CD4-positive, alpha-beta T cell treated with Interferon alpha-2 for 1 hour (primary cell): ENCODE results near the gene TSPAN2.

Source experiments
- DNase-seq, 2 donors: peaks; one replicate each; pipeline ENCODE4 v3.0.0-alpha.2; 2020 to 2022

The TSPAN2 gene

DNA sequence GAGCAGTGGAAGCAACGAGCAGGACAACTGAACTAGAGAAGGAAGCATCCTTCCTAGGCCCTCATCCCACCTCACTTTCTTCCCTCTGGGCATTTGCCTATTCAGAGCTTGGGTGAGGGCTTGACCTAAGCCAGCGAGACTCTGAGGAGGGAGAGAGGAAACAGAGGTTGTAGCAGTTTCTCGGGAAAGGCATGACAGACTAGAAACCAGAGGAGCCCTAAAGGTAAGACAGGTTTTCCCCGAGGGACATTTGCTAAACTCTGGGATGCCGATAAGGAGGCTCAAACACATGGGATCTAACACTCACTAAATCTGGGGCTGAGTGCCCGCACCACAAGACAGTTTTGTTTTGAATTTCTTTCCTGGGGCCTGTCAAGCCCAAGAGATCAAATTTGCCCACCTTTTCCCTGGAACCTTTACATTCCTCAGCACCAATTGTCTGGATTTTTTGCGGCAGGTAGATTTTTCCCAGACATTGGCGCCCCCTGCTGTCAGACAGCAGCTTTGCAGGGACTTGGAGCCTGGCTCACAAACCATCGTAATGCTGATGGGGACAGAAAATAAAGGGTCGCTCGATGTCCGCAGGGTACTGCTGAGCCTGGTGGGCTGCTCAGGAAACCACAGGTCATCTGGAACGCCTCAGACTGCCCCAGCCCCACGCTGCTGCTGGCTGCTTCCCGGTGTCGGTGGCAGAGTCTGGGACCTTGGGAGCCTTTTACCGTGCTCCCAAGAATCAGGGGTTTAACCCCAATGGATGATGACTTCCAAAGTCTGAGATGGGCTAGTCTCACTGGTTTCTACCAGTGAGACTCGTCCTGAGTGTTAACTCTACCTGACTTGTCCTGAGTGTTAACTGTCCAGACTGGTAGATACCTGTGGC, 23.4 kb upstream of the TSPAN2 start:
- peak; percentile 37 to 64 for DNase-seq

DNA sequence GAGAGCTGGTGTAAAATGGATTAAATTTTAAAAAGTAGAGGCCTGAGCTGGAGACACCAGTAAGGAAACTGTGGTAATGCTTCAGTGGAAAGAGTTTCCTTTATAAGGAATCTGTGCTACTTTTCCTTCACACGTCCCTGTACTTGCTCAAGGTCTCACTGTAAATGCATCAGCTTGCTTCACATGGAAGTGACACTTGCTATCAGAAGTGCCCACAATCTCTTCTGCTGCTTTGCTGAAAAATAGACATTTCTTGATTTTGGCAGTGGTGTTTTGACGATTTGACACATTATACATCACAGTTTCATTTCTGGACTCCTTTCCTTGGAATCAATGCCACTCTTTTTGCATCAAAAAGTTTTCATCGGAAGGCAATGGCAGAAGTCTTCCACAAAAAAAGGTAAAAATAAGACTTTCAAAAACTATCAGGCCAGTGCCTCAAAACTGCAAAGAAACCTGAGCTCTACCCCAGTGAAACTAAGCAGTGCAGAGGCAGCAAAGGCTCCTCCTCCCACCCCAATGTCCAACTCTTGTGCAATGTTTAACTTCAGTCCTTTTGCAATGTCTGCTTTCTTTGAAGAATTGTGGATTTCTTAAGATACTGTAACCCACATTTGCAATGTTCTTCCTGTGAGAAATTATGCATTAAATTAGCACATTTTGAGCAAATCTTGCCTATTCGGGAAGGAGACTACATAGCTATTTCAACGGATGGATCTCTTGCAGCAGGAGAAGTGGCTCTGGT, 18.4 kb upstream of the TSPAN2 start:
- no peak for DNase-seq

DNA sequence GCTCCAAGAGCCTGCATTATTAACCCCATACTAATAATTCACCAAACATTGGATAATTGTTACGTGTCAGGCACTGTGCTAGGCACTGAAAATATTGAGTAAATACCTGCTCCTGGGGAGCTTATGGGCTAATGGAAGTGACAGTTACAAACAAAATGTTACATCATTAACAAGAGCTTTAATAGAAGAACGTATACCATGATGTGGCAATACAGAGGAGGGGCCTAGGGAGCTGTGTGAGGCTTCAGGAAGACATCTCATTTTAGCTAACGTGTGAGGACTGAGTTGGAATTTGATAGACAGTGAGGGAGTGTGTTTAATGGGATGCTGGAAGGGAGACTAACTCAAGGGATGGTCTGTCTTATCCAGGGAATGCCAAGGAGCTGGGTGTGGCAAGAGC, 16.5 kb upstream of the TSPAN2 start:
- DNase-seq, result no peak

DNA sequence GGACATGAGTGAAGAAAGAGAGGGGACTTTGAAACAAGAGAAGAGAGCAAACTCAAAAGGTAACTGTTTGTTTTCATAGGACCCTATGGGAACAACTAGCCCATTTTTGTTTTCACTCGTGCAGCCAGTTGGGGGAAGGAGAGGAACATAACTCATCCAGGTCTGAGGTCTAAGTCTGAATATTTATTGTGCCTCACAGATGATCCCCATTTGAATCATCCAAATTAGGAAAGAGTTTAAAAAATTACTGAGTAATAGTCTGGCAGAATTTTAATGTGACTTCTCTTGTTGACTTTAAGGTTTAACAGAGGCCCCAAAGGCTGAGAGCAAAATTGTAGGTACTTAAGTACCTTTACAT, 10.4 kb upstream of the TSPAN2 start:
- no peak for DNase-seq

DNA sequence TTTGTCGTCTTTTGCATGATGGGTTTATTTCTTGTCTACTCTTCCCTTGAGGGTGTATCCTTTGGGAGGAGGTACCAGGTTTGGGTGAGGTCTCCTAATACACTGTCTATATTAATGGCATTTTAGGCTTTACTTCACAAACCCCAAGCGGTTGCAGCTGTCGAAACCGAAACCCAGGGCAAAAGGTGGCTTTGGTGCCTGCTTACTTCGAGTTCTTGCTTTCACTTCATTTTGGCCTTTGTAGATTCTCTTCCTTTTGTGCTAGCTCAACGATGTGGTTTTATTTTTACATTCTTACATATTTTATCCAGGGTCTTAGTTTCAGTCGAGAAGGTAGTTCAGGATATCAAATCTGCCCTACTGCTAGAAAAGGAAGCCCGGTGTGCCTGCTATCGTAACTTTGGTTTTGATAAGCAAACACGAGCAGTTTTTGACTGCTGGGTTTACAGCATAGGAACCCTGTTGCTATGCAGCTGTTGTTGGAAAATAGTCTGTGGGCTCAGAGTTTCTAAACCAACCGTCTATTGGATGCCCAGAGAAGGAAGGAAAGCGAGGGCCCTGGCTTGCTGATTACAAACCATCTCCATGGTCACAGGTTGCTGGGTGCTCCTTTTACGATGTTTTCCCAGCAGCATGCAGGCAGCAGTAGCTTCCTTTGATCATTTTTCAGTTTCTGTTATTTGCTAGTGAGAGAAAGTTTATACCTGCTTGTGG, 9.8 kb upstream of the TSPAN2 start:
- peak; percentile 89 to 93 for DNase-seq

DNA sequence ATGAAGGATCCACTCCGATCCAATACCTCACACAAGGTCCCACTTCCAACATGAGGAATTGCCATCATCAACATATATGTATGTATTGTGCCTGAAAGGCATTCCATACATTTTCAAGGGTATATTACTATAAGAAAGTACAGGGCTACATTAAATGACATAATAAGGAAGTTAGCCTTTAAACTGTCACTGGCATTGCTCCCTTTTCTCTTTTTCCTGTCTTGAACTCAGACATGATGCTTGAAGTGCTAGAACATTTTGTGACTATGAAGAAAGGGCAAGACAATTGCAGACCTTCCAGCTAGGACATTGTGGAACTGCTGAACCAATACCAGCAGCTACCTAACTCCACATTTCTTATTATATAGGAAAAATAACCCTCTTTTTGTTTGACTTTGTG, 2.9 kb upstream of the TSPAN2 start:
- no peak for DNase-seq

DNA sequence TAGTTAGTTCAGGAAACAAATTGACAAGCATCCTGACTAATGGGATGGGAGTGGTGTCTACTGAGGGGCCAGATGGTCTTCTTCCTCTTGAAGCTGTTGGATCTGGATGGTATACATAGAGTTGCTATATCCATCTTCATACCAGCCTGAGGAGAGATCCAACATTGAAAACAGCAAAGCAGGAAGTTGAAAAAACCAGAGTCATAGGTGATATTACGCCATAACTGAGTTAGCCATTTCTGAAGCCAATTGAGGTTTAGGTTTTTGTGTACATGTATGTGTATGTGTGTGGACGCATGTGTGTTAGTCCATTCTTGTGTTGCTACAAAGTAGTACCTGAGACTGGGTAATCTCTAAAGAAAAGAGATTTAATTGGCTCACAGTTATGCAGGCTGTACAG, 2.3 kb upstream of the TSPAN2 start:
- no peak for DNase-seq

DNA sequence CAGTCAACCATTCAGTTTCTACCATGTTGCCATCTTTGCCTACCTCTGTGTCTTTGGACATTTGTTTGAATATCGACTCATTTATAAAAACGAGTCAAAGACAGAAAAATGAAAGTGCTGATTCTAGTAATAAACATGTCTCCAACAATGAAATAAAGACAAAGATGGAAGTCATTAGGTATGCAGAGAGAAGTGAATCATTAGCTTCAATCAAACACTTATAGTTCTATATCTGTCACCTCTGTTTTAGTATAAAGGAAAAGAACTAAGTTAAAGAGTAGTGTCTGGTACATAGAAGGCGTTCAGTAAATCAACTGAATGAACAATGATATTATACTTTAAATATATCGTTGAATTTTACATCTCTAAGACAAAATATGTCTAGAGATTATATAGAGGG, 1.7 kb upstream of the TSPAN2 start:
- DNase-seq, result no peak

DNA sequence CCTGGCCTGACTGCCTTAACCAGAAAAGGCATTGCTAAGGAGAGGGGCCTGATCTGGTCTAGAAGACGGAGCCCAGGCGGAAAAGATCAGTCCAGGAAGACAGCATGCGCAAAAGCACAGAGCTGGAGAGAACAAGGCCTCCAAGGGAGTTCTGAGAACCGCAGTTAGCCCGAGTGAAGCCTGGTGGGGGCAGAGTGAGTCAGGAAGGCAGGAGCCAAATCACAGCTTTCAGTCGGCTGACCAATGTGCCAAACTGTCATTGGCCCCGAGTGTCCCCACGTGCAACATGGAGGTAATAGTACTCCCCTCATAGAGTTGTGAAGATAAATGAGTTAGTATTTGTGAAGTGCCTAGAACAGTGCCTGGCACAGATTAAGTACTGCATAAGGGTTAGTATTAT, 1.2 kb upstream of the TSPAN2 start:
- no peak for DNase-seq

DNA sequence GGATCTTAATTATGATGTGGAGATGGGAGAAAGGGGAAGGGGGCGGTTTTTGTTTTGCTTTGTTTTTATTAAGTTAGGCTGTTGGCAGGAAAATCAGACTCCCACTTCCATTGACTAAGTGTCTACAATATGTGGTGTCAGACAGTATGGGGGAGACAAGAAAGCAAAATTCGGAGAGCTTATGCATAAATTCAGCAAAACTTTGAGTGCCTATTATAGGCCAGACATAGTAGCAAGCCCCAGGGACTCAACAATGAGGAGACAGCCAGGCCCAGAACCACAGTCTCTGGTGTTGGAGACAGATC, 835 bp upstream of the TSPAN2 start:
- no peak for DNase-seq

DNA sequence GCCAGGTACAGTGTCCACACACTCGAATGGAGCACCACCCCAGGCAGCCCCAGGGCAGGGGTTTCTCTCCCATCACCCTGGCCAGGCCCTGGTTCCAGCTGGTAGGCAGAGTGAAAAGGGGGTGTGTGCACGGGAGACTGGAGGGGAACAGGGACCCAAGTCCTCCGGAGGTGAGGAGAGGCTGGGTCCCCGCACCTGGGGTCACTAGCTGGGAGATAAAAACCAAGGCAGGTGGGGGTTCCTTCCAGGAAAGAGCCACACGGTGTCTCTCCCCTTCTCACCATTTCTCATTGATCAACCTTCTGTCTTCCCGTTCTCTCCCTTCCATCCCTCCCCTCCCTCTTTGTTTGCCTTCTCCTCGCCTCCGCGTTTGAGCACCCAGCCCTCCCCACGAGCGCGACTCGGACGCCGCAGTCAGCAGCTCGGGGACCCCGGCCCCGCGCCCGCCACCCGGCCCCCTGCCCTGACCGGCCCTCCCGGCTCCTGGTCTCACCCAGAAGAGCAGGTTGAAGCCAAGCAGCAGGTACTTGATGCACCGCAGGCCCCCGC, 358 bp downstream of the TSPAN2 start:
- DNase-seq, result no peak

DNA sequence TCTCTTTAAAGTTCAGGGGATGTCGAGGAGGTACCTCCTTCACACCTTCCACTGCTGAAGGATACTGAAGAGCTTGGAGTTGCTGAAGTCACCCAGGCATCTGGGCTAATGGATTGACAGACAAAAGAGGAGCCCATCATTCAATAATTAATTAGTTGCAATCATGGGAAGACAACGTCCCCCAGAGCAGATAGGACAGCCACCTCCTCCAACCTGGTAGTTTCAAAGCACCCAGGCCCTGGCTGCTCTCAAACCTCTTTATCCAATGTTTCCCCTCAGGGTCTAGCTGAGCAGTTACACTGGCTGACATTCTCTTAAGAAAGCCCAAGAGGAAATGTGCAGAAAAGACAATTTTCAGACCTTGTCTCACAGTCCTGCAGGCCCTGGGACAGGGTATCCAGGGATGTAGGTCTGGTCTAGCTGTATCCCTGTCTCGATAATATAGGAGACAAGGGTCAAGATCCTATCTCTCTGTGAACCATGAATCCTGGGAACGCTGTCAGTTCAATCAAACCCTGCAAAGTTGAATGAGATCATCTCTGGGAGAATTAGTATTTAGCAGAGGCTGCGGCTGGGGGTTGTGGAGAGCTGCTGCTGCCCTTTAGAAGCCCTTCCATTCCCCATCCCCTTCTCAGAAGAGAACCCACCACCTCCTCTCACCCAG, 1.1 kb downstream of the TSPAN2 start:
- no peak for DNase-seq

DNA sequence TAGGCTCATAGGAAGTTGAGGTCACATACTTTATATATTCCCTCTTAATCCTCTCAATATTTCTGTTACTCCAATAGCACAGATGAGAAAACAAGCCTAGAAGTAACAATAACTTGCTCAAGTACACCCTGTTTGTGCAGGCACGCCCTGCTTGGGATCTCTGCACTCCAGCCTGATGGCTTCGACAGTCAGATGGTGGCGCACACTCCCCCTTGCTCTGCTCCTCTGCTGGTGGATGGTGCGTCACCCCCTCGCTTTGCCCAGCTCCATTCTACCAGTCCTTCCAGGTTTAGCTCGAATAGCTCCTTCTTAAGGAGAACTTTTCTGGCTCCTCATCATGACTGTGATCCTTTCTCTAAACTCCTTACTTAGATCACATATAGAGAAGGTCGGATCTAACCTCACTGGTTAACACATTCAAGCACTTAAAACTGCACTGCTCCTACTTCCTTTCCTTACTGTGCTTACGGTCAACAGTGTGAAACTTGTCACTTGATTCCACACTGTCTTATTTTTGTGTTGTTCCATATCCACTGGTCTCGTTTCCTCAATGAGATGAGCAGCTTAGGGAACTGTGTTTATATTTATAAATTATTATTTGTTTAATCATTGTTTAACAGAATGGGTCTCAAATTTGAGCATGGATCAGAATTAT, 3.0 kb downstream of the TSPAN2 start:
- no peak for DNase-seq

DNA sequence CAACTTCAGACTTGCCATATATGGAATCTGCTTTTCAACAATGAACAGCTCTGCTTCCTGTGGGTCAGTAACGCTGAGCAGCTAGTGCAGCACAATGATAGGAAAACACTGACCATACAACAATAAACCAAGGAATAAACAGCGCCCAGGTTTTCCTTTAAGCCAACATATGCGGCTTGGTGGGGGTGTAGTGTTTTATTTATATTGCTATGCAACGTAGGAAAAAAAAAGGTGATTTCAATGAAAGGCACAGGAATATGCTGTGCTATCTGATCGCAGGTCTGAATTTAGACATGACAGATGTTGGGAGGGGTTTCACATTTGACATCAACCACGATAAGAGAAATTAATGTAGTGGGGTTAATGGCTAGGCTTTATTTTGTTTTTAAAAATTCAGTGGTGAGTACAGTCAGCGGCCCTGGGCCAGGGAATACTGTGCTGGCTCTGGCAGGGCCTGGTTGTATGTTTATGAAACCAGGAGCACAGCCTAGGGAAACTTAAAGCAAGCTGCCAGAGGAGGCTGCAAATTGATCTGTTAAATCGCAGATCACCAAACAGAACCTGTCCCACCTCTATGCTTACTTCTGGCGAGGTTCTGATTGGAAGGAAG, 4.3 kb downstream of the TSPAN2 start:
- DNase-seq, result peak in 1 of 2 donors; percentile 55

DNA sequence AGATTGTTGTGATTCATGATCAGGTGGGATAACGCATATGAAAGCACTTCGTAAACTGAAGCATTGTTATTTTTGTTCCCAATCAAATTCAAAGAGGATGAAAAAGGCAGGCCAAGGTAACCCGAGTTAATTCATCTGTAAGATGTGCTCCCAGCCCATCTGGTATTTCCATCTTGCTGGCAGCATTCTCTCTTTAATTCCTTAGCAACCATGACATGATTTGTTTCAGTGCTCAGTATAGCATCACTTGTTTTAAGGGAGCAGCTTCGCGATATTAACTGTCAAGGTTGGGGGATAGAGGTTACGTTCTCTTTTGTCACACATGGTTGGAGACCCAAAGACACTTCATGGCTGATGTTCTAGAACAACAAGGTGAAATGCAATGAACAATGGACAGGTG, 6.4 kb downstream of the TSPAN2 start:
- DNase-seq, result no peak

DNA sequence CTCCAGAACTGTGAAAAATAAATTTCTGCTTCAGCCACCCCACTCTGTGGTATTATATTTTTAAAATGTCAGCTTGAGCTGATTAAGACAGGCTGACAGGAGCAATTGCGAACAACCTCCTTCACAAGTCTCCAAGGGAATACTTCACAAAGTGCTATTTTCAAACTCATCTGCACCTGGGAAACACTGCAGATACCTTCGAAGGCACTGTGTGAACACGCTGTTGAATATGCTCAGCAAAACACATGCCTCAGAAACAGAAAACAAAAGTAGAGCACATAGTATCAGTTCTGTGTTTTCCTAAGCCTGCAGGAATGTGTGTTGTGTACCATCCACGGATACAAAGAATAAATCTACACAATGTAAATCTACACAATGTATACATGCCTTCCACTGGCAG, 10.6 kb downstream of the TSPAN2 start:
- no peak for DNase-seq

DNA sequence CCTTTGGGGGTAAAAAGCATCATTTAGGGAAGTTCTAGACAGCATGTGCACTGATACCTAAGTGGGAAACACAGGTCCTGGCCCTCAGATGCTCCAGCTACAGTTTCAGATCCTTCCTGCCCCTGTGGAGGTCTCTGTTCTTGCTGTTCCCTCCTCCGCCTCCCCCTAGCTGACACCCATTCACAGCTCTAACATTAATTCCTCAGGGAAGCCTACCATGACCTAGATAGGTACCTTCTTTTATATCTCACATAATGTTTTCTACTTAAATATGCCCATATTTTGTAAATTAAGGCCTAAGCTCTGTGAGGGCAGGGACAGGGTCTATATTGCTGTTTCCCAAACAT, 11.3 kb downstream of the TSPAN2 start:
- no peak for DNase-seq

DNA sequence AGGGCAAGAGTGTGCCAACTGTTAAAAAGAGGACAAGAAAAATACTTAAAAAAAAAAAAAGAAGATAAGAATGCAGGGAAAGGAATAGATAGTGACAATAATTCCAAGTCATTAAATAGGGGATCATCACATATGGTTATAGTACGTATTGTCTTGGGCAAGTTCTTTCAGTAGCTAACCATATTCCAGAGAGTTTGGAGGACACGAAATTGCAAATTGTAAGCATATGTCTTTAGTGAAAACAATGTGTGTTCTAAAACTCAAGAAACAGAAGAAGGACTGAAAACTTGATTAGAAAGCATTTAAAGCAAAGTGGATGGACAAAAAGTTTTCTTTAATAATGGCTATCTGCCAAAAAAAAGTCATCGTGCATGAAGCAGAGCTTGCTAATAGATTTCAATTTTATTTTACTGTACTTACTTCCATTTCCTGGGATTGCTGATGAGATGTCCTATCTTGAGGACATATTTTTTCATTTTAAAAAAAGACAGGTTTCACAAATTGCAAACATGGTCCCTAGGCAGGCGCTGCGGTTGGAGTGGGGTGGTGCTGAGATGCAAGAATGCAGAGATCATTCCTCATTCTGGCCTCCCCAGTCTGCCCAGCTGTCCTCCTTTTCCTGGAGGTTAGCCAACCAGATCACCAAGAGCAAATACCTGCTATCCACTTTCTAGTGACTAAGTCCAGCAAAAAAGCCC, 11.9 kb downstream of the TSPAN2 start:
- DNase-seq, result no peak

DNA sequence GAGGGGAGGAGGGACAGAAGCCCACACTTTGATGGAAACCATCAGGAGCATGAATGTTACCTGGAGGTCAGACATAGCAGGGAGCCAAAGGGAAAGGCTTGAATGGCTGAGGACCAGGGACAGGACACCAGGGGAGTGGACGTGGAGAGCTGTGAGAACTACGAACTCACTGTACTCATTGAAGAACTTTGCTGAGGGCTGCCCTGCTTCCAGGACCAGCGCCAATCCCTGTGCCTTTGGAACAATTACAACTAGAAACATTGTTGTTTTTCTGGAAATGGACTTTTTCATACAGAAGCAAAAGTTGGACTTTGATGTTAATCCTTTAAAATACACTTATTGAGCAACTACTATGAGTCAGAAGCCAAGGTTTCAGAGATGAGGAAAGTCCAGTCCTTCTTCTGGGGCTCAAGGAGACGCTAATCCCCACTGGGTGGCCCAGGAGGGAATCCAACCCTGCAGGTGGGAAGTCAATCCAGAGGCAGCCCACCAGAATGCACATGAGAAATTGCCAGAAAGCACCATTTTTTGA, 12.9 kb downstream of the TSPAN2 start:
- no peak for DNase-seq

DNA sequence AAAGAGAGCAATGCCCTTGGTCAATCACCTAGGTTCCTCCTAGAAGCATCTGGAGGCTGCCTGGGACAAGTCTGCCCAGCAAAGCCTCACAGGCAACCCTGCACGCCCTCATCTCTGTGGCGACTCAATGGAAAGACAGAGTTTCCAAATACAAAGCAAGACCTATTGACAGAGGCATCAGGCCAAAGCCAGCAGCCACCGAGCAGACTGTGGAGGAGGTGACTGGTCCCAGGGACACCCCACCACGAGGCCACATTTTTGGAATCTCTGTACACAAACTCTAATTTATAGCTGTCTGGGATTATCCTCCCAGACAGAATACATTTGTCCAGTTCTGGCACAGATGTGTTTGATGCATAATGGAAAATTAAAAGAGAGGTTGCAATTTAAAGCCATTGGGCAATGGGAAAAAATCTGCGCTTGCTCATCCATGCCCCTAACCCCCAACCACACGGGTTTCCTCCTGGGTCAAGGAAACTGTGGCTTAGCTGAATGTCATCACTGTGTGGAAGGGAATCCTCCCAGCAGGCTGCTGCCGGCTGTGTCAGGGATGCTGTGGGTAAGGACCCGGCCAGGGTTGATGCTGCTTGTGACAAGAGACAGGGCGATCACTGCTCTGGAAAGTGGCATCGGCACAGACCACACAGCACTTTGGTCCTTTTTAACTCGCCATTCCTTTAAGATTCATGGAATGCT, 14.3 kb downstream of the TSPAN2 start:
- DNase-seq, result no peak
